Endodermal cell (in vitro differentiated cells): ENCODE measurements around the gene P4HB. TPM values are rescaled to one million over a fixed set of nuclear protein-coding genes. Genes with fewer than 3 reads are reported as not detected.

Experiments
- DNase-seq: peaks from one replicate; pipeline ENCODE4 v3.0.0-alpha.2; 2017
- H3K27ac ChIP-seq: 2 replicates; pipeline ENCODE4 v1.5.1; 2013; ENCODE audit warnings: mild to moderate bottlenecking, low read depth, low read length, moderate library complexity
- H3K27me3 ChIP-seq: 2 replicates; pipeline ENCODE4 v1.6.1; 2013; ENCODE audit warnings: mild to moderate bottlenecking, low read length, moderate library complexity; ENCODE audit not compliant: insufficient read depth, control insufficient read depth, poor library complexity, severe bottlenecking
- H3K36me3 ChIP-seq: 2 replicates; pipeline ENCODE4 v1.7.0; 2013; ENCODE audit warnings: mild to moderate bottlenecking, low read length, moderate library complexity; ENCODE audit not compliant: control insufficient read depth, insufficient read depth
- H3K4me1 ChIP-seq: one replicate; pipeline ENCODE4 v1.7.0; 2013; ENCODE audit warnings: low read length; ENCODE audit not compliant: control insufficient read depth, insufficient read depth
- H3K4me3 ChIP-seq: 2 replicates; pipeline ENCODE4 v1.5.1; 2013; ENCODE audit warnings: mild to moderate bottlenecking, low read length, moderate library complexity
- H3K9ac ChIP-seq: 2 replicates; pipeline ENCODE4 v1.6.1; 2013; ENCODE audit warnings: mild to moderate bottlenecking, low read length, moderate library complexity; ENCODE audit not compliant: poor library complexity, severe bottlenecking; ENCODE audit errors: extremely low read depth
- H3K9me3 ChIP-seq: 2 replicates; pipeline ENCODE4 v1.6.1; 2013; ENCODE audit warnings: mild to moderate bottlenecking, low read length, moderate library complexity; ENCODE audit not compliant: control insufficient read depth
- H3K27ac Mint-ChIP-seq: 2 replicates; pipeline ENCODE4 v1.8.0; 2020; ENCODE audit warnings: mixed read lengths
- H3K27me3 Mint-ChIP-seq: 2 replicates; pipeline ENCODE4 v1.8.0; 2021; ENCODE audit warnings: mild to moderate bottlenecking, mixed read lengths; ENCODE audit not compliant: insufficient read depth
- H3K36me3 Mint-ChIP-seq: 2 replicates; pipeline ENCODE4 v1.8.0; 2020; ENCODE audit warnings: low read depth, mixed read lengths
- H3K4me1 Mint-ChIP-seq: 2 replicates; pipeline ENCODE4 v1.8.0; 2020; ENCODE audit warnings: mixed read lengths
- H3K4me3 Mint-ChIP-seq: 2 replicates; pipeline ENCODE4 v1.8.0; 2020; ENCODE audit warnings: mild to moderate bottlenecking, moderate library complexity, mixed read lengths
- H3K9me3 Mint-ChIP-seq: 2 replicates; pipeline ENCODE4 v1.8.0; 2020; ENCODE audit warnings: mild to moderate bottlenecking, mixed read lengths
- CTCF ChIP-seq: fragments of 200-600 bp; sonication (generic); conservative IDR thresholded peaks from 2 replicates; pipeline ENCODE4 v1.5.0; 2021; ENCODE audit warnings: antibody characterized with exemption, mild to moderate bottlenecking
- WGBS, 2 experiments: methylation state at CpG; one replicate each; pipeline versions ENCODE4 v1.1.5 to v1.1.7; 2013; ENCODE audit warnings: missing lambda C conversion rate in 2 of 2, mixed read lengths in 1 of 2; ENCODE audit not compliant: insufficient coverage in 1 of 2, insufficient read length in 1 of 2; 5-methylcytosine and 5-hydroxymethylcytosine counted together
- total RNA-seq, 2 donors: library from RNA; stranded (reverse); fragmentation: NEBNext Ultra II Directional in 1 of 2; extraction: Animal tissue kit (Norgen Biotek cat#: 25700) in 1 of 2; gene quantifications; 2 replicates in 1 of 2; 3 replicates in 1 of 2; pipeline ENCODE4 v1.2.1, GENCODE V29; 2021

Gene P4HB
- total RNA-seq, 2 donors from 2014 or later, result 493 to 535 TPM

- H3K27ac ChIP-seq, result no peak overlapping the region
- no peaks in the 10 kb centered on the region for H3K36me3 ChIP-seq
- Mint-ChIP-seq H3K9me3 (no peaks in the 10 kb centered on the region), H3K4me3 (no peak overlapping the region), H3K4me1 (no peaks in the 10 kb centered on the region), H3K27ac (no peak overlapping the region), H3K27me3 (peaks cover 45% of the 10 kb centered on the region), H3K36me3 (no peaks in the 10 kb centered on the region)
- no peak for TF ChIP-seq CTCF
- H3K9me3 ChIP-seq, result no peaks in the 10 kb centered on the region
- H3K9ac ChIP-seq, result no peak overlapping the region
- no peaks in the 10 kb centered on the region for H3K4me1 ChIP-seq
- WGBS, 2 experiments, result 82 to 89% methylated on average over 3 to 13 of the region's 13 CpGs
- peaks cover 52% of the 10 kb centered on the region for H3K27me3 ChIP-seq
- H3K4me3 ChIP-seq, result no peak overlapping the region
- no peak for DNase-seq
Observed at GRCh38 chr17:81807839-81808238, 52.5 kb downstream of the P4HB start.

GRCh38 chr17:81807210-81807719, 53.1 kb downstream of the P4HB start:
- H3K4me1 Mint-ChIP-seq, result no peaks in the 10 kb centered on the region
- Histone ChIP-seq H3K36me3 (no peaks in the 10 kb centered on the region), H3K9ac (no peak overlapping the region), H3K4me3 (no peak overlapping the region), H3K27ac (no peak overlapping the region), H3K4me1 (no peaks in the 10 kb centered on the region), H3K27me3 (peaks cover 57% of the 10 kb centered on the region), H3K9me3 (no peaks in the 10 kb centered on the region)
- H3K36me3 Mint-ChIP-seq, result no peaks in the 10 kb centered on the region
- no peak overlapping the region for H3K4me3 Mint-ChIP-seq
- H3K27me3 Mint-ChIP-seq, result peaks cover 51% of the 10 kb centered on the region
- TF ChIP-seq CTCF, result no peak
- DNase-seq, result no peak
- WGBS, 2 experiments, result 80 to 81% methylated on average over 13 to 18 of the region's 18 CpGs
- no peak overlapping the region for H3K27ac Mint-ChIP-seq
- no peaks in the 10 kb centered on the region for H3K9me3 Mint-ChIP-seq

DNA sequence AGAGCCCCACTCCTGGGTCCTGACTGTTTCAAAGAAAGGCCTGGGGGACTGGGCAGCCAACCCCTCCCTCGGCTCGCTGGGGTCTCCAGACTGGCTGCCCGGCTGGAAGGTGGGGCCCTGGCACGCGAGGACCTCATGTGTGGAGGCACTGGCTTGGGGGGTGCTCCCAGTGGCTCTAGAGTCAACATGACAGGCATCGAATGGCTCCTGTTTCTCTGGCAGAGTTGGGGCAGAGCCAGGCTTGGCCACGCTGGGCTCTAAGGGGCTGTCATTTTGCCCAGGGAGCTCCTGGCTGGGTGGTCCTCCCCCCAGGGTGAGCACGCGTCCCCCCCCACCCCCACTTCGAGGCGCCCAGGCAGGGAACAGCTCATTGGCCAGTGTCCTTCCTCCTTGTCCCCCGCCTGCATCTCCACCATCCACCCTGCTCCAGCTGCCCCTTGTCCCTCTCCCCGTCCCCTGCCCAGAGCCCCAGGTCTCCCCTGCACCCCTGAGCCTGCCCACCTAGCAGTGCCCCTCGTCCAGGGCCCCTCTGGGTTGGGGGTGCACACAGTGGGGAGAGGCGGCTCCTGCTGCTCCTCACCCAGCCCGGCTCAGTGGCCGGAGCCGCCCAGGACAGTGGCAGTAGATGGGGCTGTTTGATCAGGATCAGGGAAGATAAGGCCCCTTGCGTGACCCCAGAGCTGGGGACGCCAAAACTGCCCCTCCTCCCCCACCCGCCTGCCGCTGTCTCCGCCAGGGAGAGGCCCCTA, 53.7 kb downstream of the P4HB start:
- Mint-ChIP-seq H3K27me3 (peaks cover 57% of the 10 kb centered on the region), H3K27ac (no peak overlapping the region), H3K36me3 (no peaks in the 10 kb centered on the region), H3K4me1 (no peaks in the 10 kb centered on the region), H3K4me3 (no peak overlapping the region), H3K9me3 (no peaks in the 10 kb centered on the region)
- TF ChIP-seq CTCF, result no peak
- H3K27me3 ChIP-seq, result peaks cover 64% of the 10 kb centered on the region
- no peak overlapping the region for H3K27ac ChIP-seq
- H3K4me1 ChIP-seq, result no peaks in the 10 kb centered on the region
- no peak for DNase-seq
- no peak overlapping the region for H3K9ac ChIP-seq
- no peaks in the 10 kb centered on the region for H3K9me3 ChIP-seq
- 52 to 66% methylated on average over 11 to 22 of the region's 23 CpGs for WGBS, 2 experiments
- no peak overlapping the region for H3K4me3 ChIP-seq
- H3K36me3 ChIP-seq, result no peaks in the 10 kb centered on the region
